HEK293 (cell line): ENCODE results near the gene ZNF232.
A peak's percentile ranks its signal among the peaks of the same experiment; 100 is the strongest.

Experiments used
- EGR2 ChIP-seq: fragments of 450-650 bp; formaldehyde crosslinking; IDR thresholded peaks from 2 replicates; pipeline ENCODE4 v1.5.1; 2016; ENCODE audit warnings: low read depth, missing biosample characterization, missing genetic modification characterization
- PRDM2 ChIP-seq: fragments of 450-650 bp; formaldehyde crosslinking; IDR thresholded peaks from 2 replicates; pipeline ENCODE4 v1.5.1; 2016; ENCODE audit warnings: missing biosample characterization, missing genetic modification characterization, borderline replicate concordance
- SALL2 ChIP-seq: fragments of 450-650 bp; formaldehyde crosslinking; IDR thresholded peaks from 2 replicates; pipeline ENCODE4 v1.5.0; 2017; ENCODE audit warnings: missing biosample characterization, mild to moderate bottlenecking, missing genetic modification characterization, borderline replicate concordance
- SP2 ChIP-seq: fragments of 450-650 bp; formaldehyde crosslinking; IDR thresholded peaks from 2 replicates; pipeline ENCODE4 v1.5.1; 2016; ENCODE audit warnings: missing biosample characterization, missing genetic modification characterization
- TRIM28 ChIP-seq: IDR thresholded peaks from 2 replicates; pipeline ENCODE4 v1.6.1; 2011; ENCODE audit warnings: low read length, control low read depth, borderline replicate concordance
- WT1 ChIP-seq: fragments of 450-650 bp; formaldehyde crosslinking; IDR thresholded peaks from 2 replicates; pipeline ENCODE4 v1.5.1; 2016; ENCODE audit warnings: missing biosample characterization, missing genetic modification characterization
- ZBTB48 ChIP-seq: fragments of 450-650 bp; formaldehyde crosslinking; IDR thresholded peaks from 2 replicates; pipeline ENCODE4 v1.5.1; 2016; ENCODE audit warnings: missing biosample characterization, missing genetic modification characterization
- ZIC2 ChIP-seq: fragments of 450-650 bp; formaldehyde crosslinking; IDR thresholded peaks from 2 replicates; pipeline ENCODE4 v1.5.1; 2016; ENCODE audit warnings: missing biosample characterization, missing genetic modification characterization
- ZNF175 ChIP-seq: fragments of 450-650 bp; formaldehyde crosslinking; IDR thresholded peaks from 2 replicates; pipeline ENCODE4 v1.5.1; 2016; ENCODE audit warnings: missing biosample characterization, missing genetic modification characterization
- ZNF19 ChIP-seq: fragments of 450-650 bp; formaldehyde crosslinking; IDR thresholded peaks from 2 replicates; pipeline ENCODE4; 2016; ENCODE audit warnings: missing biosample characterization, missing genetic modification characterization, low read depth
- ZNF214 ChIP-seq: fragments of 450-650 bp; formaldehyde crosslinking; IDR thresholded peaks from 2 replicates; pipeline ENCODE4 v1.5.1; 2017; ENCODE audit warnings: missing biosample characterization, mild to moderate bottlenecking, missing genetic modification characterization, borderline replicate concordance
- ZNF221 ChIP-seq: fragments of 450-650 bp; formaldehyde crosslinking; IDR thresholded peaks from 2 replicates; pipeline ENCODE4 v1.5.1; 2017; ENCODE audit warnings: missing biosample characterization, missing genetic modification characterization, borderline replicate concordance
- ZNF23 ChIP-seq: fragments of 450-650 bp; formaldehyde crosslinking; IDR thresholded peaks from 2 replicates; pipeline ENCODE4 v1.5.1; 2016; ENCODE audit warnings: missing biosample characterization, missing genetic modification characterization, borderline replicate concordance
- ZNF266 ChIP-seq: fragments of 450-650 bp; formaldehyde crosslinking; IDR thresholded peaks from 2 replicates; pipeline ENCODE4 v1.5.1; 2016; ENCODE audit warnings: missing biosample characterization, missing genetic modification characterization, low read depth
- ZNF350 ChIP-seq: fragments of 450-650 bp; formaldehyde crosslinking; IDR thresholded peaks from 2 replicates; pipeline ENCODE4 v1.5.0; 2017; ENCODE audit warnings: missing biosample characterization, mild to moderate bottlenecking, missing genetic modification characterization
- ZNF549 ChIP-seq: fragments of 450-650 bp; IDR thresholded peaks from 2 replicates; pipeline ENCODE4 v1.5.1; 2018; ENCODE audit warnings: missing biosample characterization, missing genetic modification characterization, mild to moderate bottlenecking, inconsistent platforms, moderate library complexity
- ZNF639 ChIP-seq: fragments of 450-650 bp; formaldehyde crosslinking; IDR thresholded peaks from 2 replicates; pipeline ENCODE4 v1.5.1; 2016; ENCODE audit warnings: missing biosample characterization, missing genetic modification characterization
- ZNF654 ChIP-seq: fragments of 450-650 bp; formaldehyde crosslinking; IDR thresholded peaks from 2 replicates; pipeline ENCODE4 v1.5.1; 2016; ENCODE audit warnings: low read depth, missing biosample characterization, missing genetic modification characterization
- ZNF692 ChIP-seq: fragments of 450-650 bp; formaldehyde crosslinking; IDR thresholded peaks from 2 replicates; pipeline ENCODE4 v1.5.1; 2016; ENCODE audit warnings: missing biosample characterization, missing genetic modification characterization
- ZNF843 ChIP-seq: fragments of 450-650 bp; formaldehyde crosslinking; IDR thresholded peaks from 2 replicates; pipeline ENCODE4 v1.5.1; 2016; ENCODE audit warnings: missing biosample characterization, missing genetic modification characterization
- ZSCAN23 ChIP-seq: fragments of 450-650 bp; formaldehyde crosslinking; IDR thresholded peaks from 2 replicates; pipeline ENCODE4 v1.5.1; 2016; ENCODE audit warnings: missing biosample characterization, missing genetic modification characterization
- TF ChIP-seq, protein P1 (sequence below): fragments of 450-650 bp; formaldehyde crosslinking; IDR thresholded peaks from 2 replicates; pipeline ENCODE4 v1.5.1; 2016; ENCODE audit warnings: missing biosample characterization, missing genetic modification characterization
- TF ChIP-seq, protein P2 (sequence below): fragments of 450-650 bp; formaldehyde crosslinking; IDR thresholded peaks from 2 replicates; pipeline ENCODE4 v1.5.1; 2016; ENCODE audit warnings: missing biosample characterization, missing genetic modification characterization

ZNF232 gene

DNA sequence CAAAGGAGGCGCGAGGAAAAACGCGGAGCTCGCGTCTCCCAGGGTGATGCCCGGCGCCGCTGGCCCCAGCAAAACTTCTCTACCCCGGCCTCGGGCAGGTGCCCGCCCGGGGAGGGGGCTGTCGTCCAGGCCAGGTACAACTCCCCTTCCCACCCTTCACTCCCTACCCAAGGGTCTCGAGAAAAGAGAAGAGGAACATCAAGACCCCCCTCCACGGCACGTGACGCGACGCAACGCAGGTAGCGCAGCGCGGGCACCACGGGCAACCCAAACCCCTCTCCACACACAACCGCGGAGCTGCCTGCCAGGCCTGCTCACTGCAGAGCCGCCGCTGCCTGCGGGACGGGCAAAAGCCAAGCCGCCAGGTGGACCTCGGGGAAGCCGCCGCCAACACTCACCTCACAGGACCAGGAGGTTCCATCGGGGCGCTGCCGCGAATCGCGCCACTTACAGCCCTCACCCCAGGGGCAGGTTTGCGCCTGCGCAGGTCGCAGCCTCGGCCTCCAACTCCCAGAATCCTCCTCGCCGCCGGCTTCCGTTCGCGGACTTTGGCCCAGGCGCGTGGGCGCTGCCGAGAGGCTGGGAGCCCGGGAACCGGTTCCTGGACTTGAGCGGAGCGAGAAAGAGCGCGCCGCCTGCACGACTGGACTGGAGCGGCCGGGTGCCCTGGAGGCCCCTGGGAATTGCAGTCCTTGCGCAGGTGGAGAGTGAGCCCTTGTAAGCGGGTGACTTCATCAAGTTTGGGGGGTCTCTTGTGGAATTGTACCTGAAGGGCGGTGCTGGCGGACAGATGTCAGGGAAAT lies at the start of gene ZNF232 (continued):
- no peak for TF ChIP-seq PRDM2
- TF ChIP-seq ZNF692 (tag by site-specific recombination), result no peak; the same call in 1 of the 2 replicates
- TF ChIP-seq ZNF654 (tag by site-specific recombination), result no peak
- TF ChIP-seq ZNF549 (tag by site-specific recombination), result no peak
- no peak for TF ChIP-seq ZNF221 (tag by site-specific recombination)
- TF ChIP-seq ZNF350 (tag by site-specific recombination), result no peak
- no peak for TF ChIP-seq ZNF175 (tag by site-specific recombination)
- no peak for TF ChIP-seq WT1 (tag by site-specific recombination)
- TF ChIP-seq, protein P1, sequence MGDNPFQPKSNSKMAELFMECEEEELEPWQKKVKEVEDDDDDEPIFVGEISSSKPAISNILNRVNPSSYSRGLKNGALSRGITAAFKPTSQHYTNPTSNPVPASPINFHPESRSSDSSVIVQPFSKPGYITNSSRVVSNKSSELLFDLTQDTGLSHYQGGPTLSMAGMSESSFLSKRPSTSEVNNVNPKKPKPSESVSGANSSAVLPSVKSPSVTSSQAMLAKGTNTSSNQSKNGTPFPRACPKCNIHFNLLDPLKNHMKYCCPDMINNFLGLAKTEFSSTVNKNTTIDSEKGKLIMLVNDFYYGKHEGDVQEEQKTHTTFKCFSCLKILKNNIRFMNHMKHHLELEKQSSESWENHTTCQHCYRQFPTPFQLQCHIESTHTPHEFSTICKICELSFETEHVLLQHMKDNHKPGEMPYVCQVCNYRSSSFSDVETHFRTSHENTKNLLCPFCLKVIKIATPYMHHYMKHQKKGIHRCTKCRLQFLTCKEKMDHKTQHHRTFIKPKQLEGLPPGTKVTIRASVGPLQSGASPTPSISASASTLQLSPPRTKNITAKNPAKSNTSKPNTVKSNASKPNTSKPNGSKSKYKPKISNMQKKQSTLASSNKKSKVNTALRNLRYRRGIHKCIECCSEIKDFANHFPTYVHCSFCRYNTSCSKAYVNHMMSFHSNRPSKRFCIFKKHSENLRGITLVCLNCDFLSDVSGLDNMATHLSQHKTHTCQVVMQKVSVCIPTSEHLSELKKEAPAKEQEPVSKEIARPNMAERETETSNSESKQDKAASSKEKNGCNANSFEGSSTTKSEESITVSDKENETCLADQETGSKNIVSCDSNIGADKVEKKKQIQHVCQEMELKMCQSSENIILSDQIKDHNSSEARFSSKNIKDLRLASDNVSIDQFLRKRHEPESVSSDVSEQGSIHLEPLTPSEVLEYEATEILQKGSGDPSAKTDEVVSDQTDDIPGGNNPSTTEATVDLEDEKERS (tag by site-specific recombination), result 0 out of 2 replicates have a peak, but pooled peaks have one; percentile 29
- no peak for TF ChIP-seq ZSCAN23 (tag by site-specific recombination)
- no peak for TF ChIP-seq ZNF639
- TF ChIP-seq ZNF843 (tag by site-specific recombination), result no peak
- no peak for TF ChIP-seq ZNF214 (tag by site-specific recombination)
- no peak; the same call in 1 of the 2 replicates for TF ChIP-seq ZNF266 (tag by site-specific recombination)
- no peak for TF ChIP-seq ZNF19 (tag by site-specific recombination)
- peak; percentile 21; the same call in 1 of the 2 replicates for TF ChIP-seq ZIC2
- no peak for TF ChIP-seq TRIM28
- TF ChIP-seq ZBTB48 (tag by site-specific recombination), result peak; percentile 97
- TF ChIP-seq SP2 (tag by site-specific recombination), result peak; percentile 37
- no peak for TF ChIP-seq SALL2
- TF ChIP-seq ZNF23 (tag by site-specific recombination), result no peak
- no peak; the same call in 1 of the 2 replicates for TF ChIP-seq EGR2 (tag by site-specific recombination)
- TF ChIP-seq, protein P2, sequence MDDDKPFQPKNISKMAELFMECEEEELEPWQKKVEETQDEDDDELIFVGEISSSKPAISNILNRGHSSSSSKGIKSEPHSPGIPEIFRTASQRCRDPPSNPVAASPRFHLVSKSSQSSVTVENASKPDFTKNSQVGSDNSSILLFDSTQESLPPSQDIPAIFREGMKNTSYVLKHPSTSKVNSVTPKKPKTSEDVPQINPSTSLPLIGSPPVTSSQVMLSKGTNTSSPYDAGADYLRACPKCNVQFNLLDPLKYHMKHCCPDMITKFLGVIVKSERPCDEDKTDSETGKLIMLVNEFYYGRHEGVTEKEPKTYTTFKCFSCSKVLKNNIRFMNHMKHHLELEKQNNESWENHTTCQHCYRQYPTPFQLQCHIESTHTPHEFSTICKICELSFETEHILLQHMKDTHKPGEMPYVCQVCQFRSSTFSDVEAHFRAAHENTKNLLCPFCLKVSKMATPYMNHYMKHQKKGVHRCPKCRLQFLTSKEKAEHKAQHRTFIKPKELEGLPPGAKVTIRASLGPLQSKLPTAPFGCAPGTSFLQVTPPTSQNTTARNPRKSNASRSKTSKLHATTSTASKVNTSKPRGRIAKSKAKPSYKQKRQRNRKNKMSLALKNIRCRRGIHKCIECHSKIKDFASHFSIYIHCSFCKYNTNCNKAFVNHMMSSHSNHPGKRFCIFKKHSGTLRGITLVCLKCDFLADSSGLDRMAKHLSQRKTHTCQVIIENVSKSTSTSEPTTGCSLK (tag by site-specific recombination), result no peak
